Astrocyte of the spinal cord (primary cell): ENCODE results near the gene TSPYL1.
"Not testable (repeated sequence)": the region's sequence is repeated elsewhere in the genome, so short reads cannot be mapped to it uniquely, and the experiment has no call there.

Experiments used
- DNase-seq: peaks from one replicate; pipeline ENCODE4 v3.0.0; 2011; ENCODE audit warnings: low read depth, low spot score
- H3K4me3 ChIP-seq: 2 replicates; pipeline ENCODE4 v1.5.1; 2011; ENCODE audit warnings: low read depth, mild to moderate bottlenecking, low read length, moderate library complexity
- CTCF ChIP-seq: IDR thresholded peaks from 2 replicates; pipeline ENCODE4 v1.5.1; 2012; ENCODE audit warnings: low read depth, mild to moderate bottlenecking, low read length, inconsistent platforms
- in situ Hi-C: cut with HindIII; loops from 2 replicates; pipeline ENCODE4 v1.10.0; 2017; ENCODE audit warnings: low sequenced_read_pairs

Gene TSPYL1

GRCh38 chr6:116286773-116287358 lies 7.1 kb upstream of the TSPYL1 start:
- DNase-seq, result no peak

GRCh38 chr6:116284984-116285383 lies 5.3 kb upstream of the TSPYL1 start:
- H3K4me3 ChIP-seq, in situ Hi-C loops, DNase-seq: not testable (repeated sequence)

More at GRCh38 chr6:116286773-116287358, 7.1 kb upstream of the TSPYL1 start:
- no peak overlapping the region for H3K4me3 ChIP-seq
- no peak for TF ChIP-seq CTCF
- in situ Hi-C loops, result no loop called here

GRCh38 chr6:116283191-116283590 lies 3.5 kb upstream of the TSPYL1 start:
- H3K4me3 ChIP-seq, result no peak overlapping the region
- in situ Hi-C loops, result no loop called here
- no peak for DNase-seq
- TF ChIP-seq CTCF, result no peak

GRCh38 chr6:116282698-116283097 lies 3.0 kb upstream of the TSPYL1 start:
- no peak overlapping the region for H3K4me3 ChIP-seq
- in situ Hi-C loops, result no loop called here
- TF ChIP-seq CTCF, result no peak
- no peak for DNase-seq

GRCh38 chr6:116280933-116281316 lies 1.2 kb upstream of the TSPYL1 start:
- no peak overlapping the region for H3K4me3 ChIP-seq
- in situ Hi-C loops, result no loop called here
- DNase-seq, result no peak
- TF ChIP-seq CTCF, result no peak

- in situ Hi-C loops, result no loop called here
- H3K4me3 ChIP-seq, result peak overlapping the region; percentile 88
- peak; percentile 30 for DNase-seq
- TF ChIP-seq CTCF, result no peak
Measured at GRCh38 chr6:116280161-116280932, 617 bp upstream of the TSPYL1 start.

- in situ Hi-C loops, result no loop called here
- no peak for DNase-seq
- H3K4me3 ChIP-seq, result peak overlapping the region; percentile 88
Measured at GRCh38 chr6:116278854-116279231, 887 bp downstream of the TSPYL1 start.

More at GRCh38 chr6:116278854-116279231, 887 bp downstream of the TSPYL1 start:
- no peak for TF ChIP-seq CTCF
